Nephron progenitor cell (in vitro differentiated cells): ENCODE data around the gene LATS2.
A peak's percentile ranks its signal among the peaks of the same experiment; 100 is the strongest.

ENCODE experiments used
- DNase-seq: peaks from one replicate; pipeline ENCODE4 v3.0.0; 2021
- H3K27ac Mint-ChIP-seq: 2 replicates; pipeline ENCODE4 v1.8.0; 2021; ENCODE audit warnings: mild to moderate bottlenecking, moderate library complexity, mixed read lengths
- H3K27me3 Mint-ChIP-seq: 2 replicates; pipeline ENCODE4 v1.8.0; 2021; ENCODE audit warnings: mild to moderate bottlenecking, low read depth, mixed read lengths; ENCODE audit not compliant: poor library complexity
- H3K36me3 Mint-ChIP-seq: 2 replicates; pipeline ENCODE4 v1.8.0; 2021; ENCODE audit warnings: low read depth, mixed read lengths
- H3K4me1 Mint-ChIP-seq: 2 replicates; pipeline ENCODE4 v1.8.0; 2021; ENCODE audit warnings: mixed read lengths
- H3K4me3 Mint-ChIP-seq: 2 replicates; pipeline ENCODE4 v1.8.0; 2021; ENCODE audit warnings: mild to moderate bottlenecking, moderate library complexity, mixed read lengths
- H3K9me3 Mint-ChIP-seq: 2 replicates; pipeline ENCODE4 v1.8.0; 2021; ENCODE audit warnings: mild to moderate bottlenecking, moderate library complexity, mixed read lengths
- TF ChIP-seq, protein P1 (sequence below): fragments of 200-600 bp; sonication (generic); IDR thresholded peaks from 2 replicates; pipeline ENCODE4 v1.5.0; 2021; ENCODE audit warnings: antibody characterized with exemption

The LATS2 gene

DNA sequence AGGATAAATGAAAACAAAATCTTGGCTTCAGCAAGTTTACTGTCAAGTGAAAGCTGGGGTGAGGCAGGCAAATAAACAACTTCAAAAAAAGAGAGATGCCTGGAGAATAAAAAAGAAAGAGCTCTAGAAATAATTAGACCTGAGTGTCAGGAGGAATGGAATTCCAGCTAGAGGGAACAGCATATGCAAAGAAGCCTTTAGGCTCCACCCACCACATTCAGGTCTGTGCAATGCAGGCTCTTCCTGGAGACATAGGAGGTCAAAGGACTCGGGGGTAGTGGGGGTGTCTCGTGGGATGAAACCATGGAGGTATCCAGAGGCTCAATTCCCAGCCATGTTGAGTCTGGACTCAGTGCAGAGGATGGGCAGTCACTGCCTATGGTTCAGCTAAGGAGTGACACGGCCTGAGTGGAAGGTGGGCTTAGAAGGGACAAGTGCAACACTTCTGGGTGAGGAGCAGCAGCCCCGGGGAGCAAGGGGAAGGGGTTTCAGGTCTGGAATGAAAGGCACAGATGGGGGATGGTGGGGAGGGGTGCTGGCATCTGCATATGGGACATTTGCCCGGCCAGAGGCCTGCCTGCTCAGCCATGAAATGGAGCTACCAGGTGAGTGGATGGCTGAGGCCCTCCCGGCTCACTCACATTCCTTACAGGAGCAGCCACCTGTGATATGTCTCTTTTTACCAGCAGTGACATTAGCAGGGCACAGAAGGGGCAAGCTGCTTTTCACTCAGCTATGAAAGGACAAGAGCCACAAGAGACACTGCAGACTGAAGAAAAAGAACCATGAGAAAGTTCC lies 12.3 kb downstream of the LATS2 start:
- no peak for DNase-seq
- no peaks in the 10 kb centered on the region for H3K27me3 Mint-ChIP-seq
- H3K4me1 Mint-ChIP-seq = peaks cover 36% of the 10 kb centered on the region
- H3K9me3 Mint-ChIP-seq = no peaks in the 10 kb centered on the region
- TF ChIP-seq, protein P1, sequence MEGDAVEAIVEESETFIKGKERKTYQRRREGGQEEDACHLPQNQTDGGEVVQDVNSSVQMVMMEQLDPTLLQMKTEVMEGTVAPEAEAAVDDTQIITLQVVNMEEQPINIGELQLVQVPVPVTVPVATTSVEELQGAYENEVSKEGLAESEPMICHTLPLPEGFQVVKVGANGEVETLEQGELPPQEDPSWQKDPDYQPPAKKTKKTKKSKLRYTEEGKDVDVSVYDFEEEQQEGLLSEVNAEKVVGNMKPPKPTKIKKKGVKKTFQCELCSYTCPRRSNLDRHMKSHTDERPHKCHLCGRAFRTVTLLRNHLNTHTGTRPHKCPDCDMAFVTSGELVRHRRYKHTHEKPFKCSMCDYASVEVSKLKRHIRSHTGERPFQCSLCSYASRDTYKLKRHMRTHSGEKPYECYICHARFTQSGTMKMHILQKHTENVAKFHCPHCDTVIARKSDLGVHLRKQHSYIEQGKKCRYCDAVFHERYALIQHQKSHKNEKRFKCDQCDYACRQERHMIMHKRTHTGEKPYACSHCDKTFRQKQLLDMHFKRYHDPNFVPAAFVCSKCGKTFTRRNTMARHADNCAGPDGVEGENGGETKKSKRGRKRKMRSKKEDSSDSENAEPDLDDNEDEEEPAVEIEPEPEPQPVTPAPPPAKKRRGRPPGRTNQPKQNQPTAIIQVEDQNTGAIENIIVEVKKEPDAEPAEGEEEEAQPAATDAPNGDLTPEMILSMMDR = no peak
- H3K36me3 Mint-ChIP-seq = peaks cover 18% of the 10 kb centered on the region
- no peak overlapping the region for H3K4me3 Mint-ChIP-seq
- no peak overlapping the region for H3K27ac Mint-ChIP-seq

DNA sequence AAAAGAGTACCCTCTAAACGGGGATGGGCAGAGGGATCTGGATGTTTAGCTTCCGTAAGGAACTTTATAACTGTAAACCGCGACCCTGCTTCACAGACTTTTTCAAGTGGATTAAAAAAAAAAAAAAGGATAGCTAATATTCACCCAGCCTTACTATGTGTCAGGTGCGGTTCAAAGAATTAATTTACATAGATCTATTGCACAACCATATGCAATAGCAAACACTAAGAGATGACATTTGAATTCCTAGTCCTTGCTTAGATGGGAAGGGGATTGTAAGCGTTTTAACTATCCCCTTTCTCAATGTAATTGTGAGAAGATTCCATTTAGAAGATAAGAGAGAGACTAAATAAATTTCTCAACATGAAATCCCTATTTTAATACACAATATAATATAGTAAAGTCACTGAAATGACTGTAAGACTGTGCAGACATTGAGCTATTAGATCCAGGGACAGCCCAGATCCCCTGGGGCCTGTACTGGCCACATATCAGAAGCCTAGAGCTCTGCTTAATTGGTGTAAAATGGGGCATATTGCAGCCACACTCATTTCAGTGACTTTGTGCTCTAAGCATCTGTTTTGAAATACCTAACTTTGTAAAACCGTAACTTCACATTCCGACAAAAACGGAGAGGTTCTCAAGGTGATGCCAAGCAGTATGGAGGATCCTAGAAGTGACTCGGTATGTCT lies 13.6 kb downstream of the LATS2 start:
- TF ChIP-seq, protein P1 = no peak
- peak; percentile 16 for DNase-seq
- peaks cover 39% of the 10 kb centered on the region for H3K4me1 Mint-ChIP-seq
- no peak overlapping the region for H3K4me3 Mint-ChIP-seq
- no peaks in the 10 kb centered on the region for H3K9me3 Mint-ChIP-seq
- no peaks in the 10 kb centered on the region for H3K27me3 Mint-ChIP-seq
- no peak overlapping the region for H3K27ac Mint-ChIP-seq
- peaks cover 24% of the 10 kb centered on the region for H3K36me3 Mint-ChIP-seq

DNA sequence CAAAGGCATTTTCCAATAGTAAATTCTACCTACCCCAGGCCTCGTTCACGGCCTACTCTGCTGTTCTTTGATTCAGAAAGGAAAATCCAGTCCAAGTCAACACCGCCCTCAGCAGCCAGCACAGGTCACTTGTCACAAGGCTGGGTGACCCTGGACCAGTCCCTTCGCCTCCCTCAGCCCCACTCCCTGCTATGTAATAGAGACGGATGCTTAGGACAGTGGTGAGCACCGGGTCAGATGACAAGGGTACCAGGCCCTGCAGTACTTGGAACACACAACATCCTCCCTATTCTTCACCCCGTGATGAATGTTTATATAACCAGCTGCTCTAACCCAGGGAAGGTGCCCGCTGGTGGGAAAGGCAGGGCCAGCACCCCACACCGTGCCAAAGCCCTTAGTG lies 14.3 kb downstream of the LATS2 start:
- TF ChIP-seq, protein P1 = no peak
- no peak overlapping the region for H3K4me3 Mint-ChIP-seq
- peaks cover 24% of the 10 kb centered on the region for H3K36me3 Mint-ChIP-seq
- peaks cover 39% of the 10 kb centered on the region for H3K4me1 Mint-ChIP-seq
- no peaks in the 10 kb centered on the region for H3K9me3 Mint-ChIP-seq
- no peak overlapping the region for H3K27ac Mint-ChIP-seq
- no peaks in the 10 kb centered on the region for H3K27me3 Mint-ChIP-seq
- DNase-seq = no peak

GRCh38 chr13:21046203-21046602 lies 15.2 kb downstream of the LATS2 start:
- TF ChIP-seq, protein P1 = no peak
- no peak for DNase-seq
- peaks cover 31% of the 10 kb centered on the region for H3K36me3 Mint-ChIP-seq
- H3K4me1 Mint-ChIP-seq = peaks cover 47% of the 10 kb centered on the region
- no peaks in the 10 kb centered on the region for H3K27me3 Mint-ChIP-seq
- H3K4me3 Mint-ChIP-seq = no peak overlapping the region
- H3K27ac Mint-ChIP-seq = no peak overlapping the region
- no peaks in the 10 kb centered on the region for H3K9me3 Mint-ChIP-seq

DNA sequence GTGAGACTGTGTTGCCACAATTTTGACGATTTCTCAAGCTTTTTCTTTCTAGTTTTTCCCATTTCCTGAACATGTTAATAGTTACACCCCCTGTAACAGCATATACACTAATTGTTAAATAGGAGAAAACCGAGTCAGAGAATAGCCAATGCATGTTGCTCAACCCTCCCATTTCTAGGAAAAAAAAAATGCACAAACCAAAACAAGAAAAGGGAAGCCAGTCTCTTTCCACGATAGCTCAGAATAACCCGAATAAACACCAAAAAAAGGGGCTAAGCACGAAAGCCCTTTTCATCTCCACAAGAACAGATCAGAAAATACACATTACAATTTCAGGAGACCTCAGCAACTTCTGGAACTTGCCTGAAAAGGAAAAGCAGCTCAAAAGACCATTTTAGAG lies 16.3 kb downstream of the LATS2 start:
- no peak overlapping the region for H3K4me3 Mint-ChIP-seq
- no peak overlapping the region for H3K27ac Mint-ChIP-seq

More for the DNA sequence above, 16.3 kb downstream of the LATS2 start:
- DNase-seq = no peak
- no peaks in the 10 kb centered on the region for H3K9me3 Mint-ChIP-seq
- no peaks in the 10 kb centered on the region for H3K27me3 Mint-ChIP-seq
- H3K36me3 Mint-ChIP-seq = peaks cover 37% of the 10 kb centered on the region
- peaks cover 58% of the 10 kb centered on the region for H3K4me1 Mint-ChIP-seq
- TF ChIP-seq, protein P1 = no peak
